Gastrocnemius medialis (tissue), 4 donors: ENCODE data around the gene LCN6. TPM values are rescaled to one million over a fixed set of nuclear protein-coding genes. Genes with fewer than 3 reads are reported as not detected.

Experiments used
- ATAC-seq, 2 donors: fragments of 150-250 bp; one replicate each; pipeline ENCODE4 v1.9.1; 2016
- DNase-seq, 2 donors: peaks; one replicate each; pipeline ENCODE4 v3.0.0-alpha.2; 2019
- H3K27ac ChIP-seq, 4 donors: fragments of 200-600 bp; sonication (generic); 1 replicate in 1 of 4; 2 replicates in 3 of 4; pipeline ENCODE4 v1.5.1; 2016 to 2018; ENCODE audit warnings: mild to moderate bottlenecking in 2 of 4, moderate library complexity in 1 of 4
- H3K27me3 ChIP-seq, 3 donors: fragments of 200-600 bp; sonication (generic) in 2 of 3; 1 replicate in 1 of 3; 2 replicates in 2 of 3; pipeline versions ENCODE4 v1.5.1 to v1.6.0; 2016 to 2019; ENCODE audit warnings: mild to moderate bottlenecking in 1 of 3, moderate library complexity in 1 of 3
- H3K36me3 ChIP-seq, 2 donors: fragments of 200-600 bp; sonication (generic) in 1 of 2; one replicate each; pipeline ENCODE4 v1.5.1; 2017 to 2018
- H3K4me1 ChIP-seq, 2 donors: fragments of 200-600 bp; sonication (generic) in 1 of 2; one replicate each; pipeline ENCODE4 v1.5.1; 2016 to 2017; ENCODE audit warnings: mild to moderate bottlenecking in 2 of 2
- H3K4me3 ChIP-seq, 4 donors: fragments of 200-600 bp; sonication (generic) in 3 of 4; 1 replicate in 1 of 4; 2 replicates in 3 of 4; pipeline ENCODE4 v1.5.1; 2016 to 2019; ENCODE audit warnings: mild to moderate bottlenecking in 2 of 4
- H3K9me3 ChIP-seq, 3 donors: fragments of 200-600 bp; sonication (generic) in 2 of 3; 1 replicate in 1 of 3; 2 replicates in 2 of 3; pipeline ENCODE4 v1.5.1; 2016 to 2019
- CTCF ChIP-seq, 5 experiments: fragments of 450-650 bp in 3 of 5; fragments of 200-600 bp in 2 of 5; sonication (generic) in 2 of 5; IDR thresholded peaks in 4 of 5; conservative IDR thresholded peaks in 1 of 5; 1 replicate in 4 of 5; 2 replicates in 1 of 5; pipeline ENCODE4 v1.5.1; 2016 to 2019; ENCODE audit warnings: antibody characterized with exemption in 5 of 5, mild to moderate bottlenecking in 3 of 5, moderate library complexity in 3 of 5
- POLR2A ChIP-seq, 2 donors: fragments of 450-650 bp; IDR thresholded peaks; one replicate each; pipeline ENCODE4 v1.6.1; 2017; ENCODE audit warnings: antibody characterized with exemption in 2 of 2, mild to moderate bottlenecking in 2 of 2, moderate library complexity in 2 of 2
- in situ Hi-C, 4 donors: fragments of 200-750 bp; cut with MboI; loops; one replicate each; pipeline versions ENCODE4 v1.15.0 to v1.8.0; 2017; ENCODE audit warnings: low sequenced_read_pairs in 4 of 4
- intact Hi-C: fragments of 100-400 bp; cut with DNase I; formaldehyde crosslinking; loops from one replicate; pipeline ENCODE4 v1.15.1; 2023; ENCODE audit warnings: low total_unique reads
- total RNA-seq, 4 donors: library from RNA; depleted of rRNA; stranded (reverse); fragments of >200 nt; gene quantifications; one replicate each; pipeline versions ENCODE4 v1.1.0 to v1.2.3, GENCODE V29; 2016

LCN6 gene
- total RNA-seq, 4 donors from 2014 or later, result 2.1 to 11.7 (median 3.7) TPM

- peaks cover 0 to 3% of the 10 kb centered on the region in 2 donors for H3K4me1 ChIP-seq
- no peak overlapping the region for H3K4me3 ChIP-seq
- intact Hi-C loops, result no loop called here
- no peak for ATAC-seq
- DNase-seq, result no peak
- no peak for TF ChIP-seq CTCF (IDR thresholded peaks at IDR 0.05 in 4 of 5, conservative IDR thresholded peaks at IDR 0.05 in 1 of 5)
- no peak for TF ChIP-seq POLR2A (IDR thresholded peaks at IDR 0.05)
- no peaks in the 10 kb centered on the region for H3K36me3 ChIP-seq
- no peaks in the 10 kb centered on the region for H3K27me3 ChIP-seq
- H3K27ac ChIP-seq, result no peak overlapping the region
- H3K9me3 ChIP-seq, result no peaks in the 10 kb centered on the region
- in situ Hi-C loops, result no loop called here
Observed at GRCh38 chr9:136751244-136751643, 2.9 kb upstream of the LCN6 start.

GRCh38 chr9:136750526-136750925 lies 2.2 kb upstream of the LCN6 start:
- no peak for ATAC-seq
- H3K9me3 ChIP-seq, result no peaks in the 10 kb centered on the region
- in situ Hi-C loops (no loop called here), intact Hi-C loops (no loop called here)
- peaks cover 0 to 3% of the 10 kb centered on the region in 2 donors for H3K4me1 ChIP-seq
- no peaks in the 10 kb centered on the region for H3K27me3 ChIP-seq
- H3K36me3 ChIP-seq, result no peaks in the 10 kb centered on the region
- no peak overlapping the region for H3K4me3 ChIP-seq
- DNase-seq, result no peak
- peak overlapping the region in 1 of 4 donors; percentile 55 for H3K27ac ChIP-seq
- no peak for TF ChIP-seq POLR2A (IDR thresholded peaks at IDR 0.05)
- TF ChIP-seq CTCF (IDR thresholded peaks at IDR 0.05 in 4 of 5, conservative IDR thresholded peaks at IDR 0.05 in 1 of 5), result no peak

- H3K27ac ChIP-seq, result peak overlapping the region in 3 of 4 donors; percentile 51 to 55 (median 52)
- H3K4me1 ChIP-seq, result peaks cover 0 to 3% of the 10 kb centered on the region in 2 donors
- TF ChIP-seq CTCF (IDR thresholded peaks at IDR 0.05 in 4 of 5, conservative IDR thresholded peaks at IDR 0.05 in 1 of 5) (no peak), POLR2A (IDR thresholded peaks at IDR 0.05) (no peak)
- intact Hi-C loops, result no loop called here
- H3K4me3 ChIP-seq, result no peak overlapping the region
- no peaks in the 10 kb centered on the region for H3K9me3 ChIP-seq
- no peaks in the 10 kb centered on the region for H3K36me3 ChIP-seq
- DNase-seq, result no peak
- ATAC-seq, result peak in 1 of 2 donors; percentile 20
- in situ Hi-C loops, result no loop called here
- peaks cover 0 to under 1% (median 0%) of the 10 kb centered on the region in 3 donors for H3K27me3 ChIP-seq
Observed at GRCh38 chr9:136748666-136749611, 614 bp upstream of the LCN6 start.

- no peaks in the 10 kb centered on the region for H3K9me3 ChIP-seq
- H3K27me3 ChIP-seq, result peaks cover 9 to 16% (median 13%) of the 10 kb centered on the region in 3 donors
- in situ Hi-C loops (no loop called here), intact Hi-C loops (no loop called here)
- H3K36me3 ChIP-seq, result no peaks in the 10 kb centered on the region
- no peak for ATAC-seq
- TF ChIP-seq POLR2A (IDR thresholded peaks at IDR 0.05), result no peak
- no peak for TF ChIP-seq CTCF (IDR thresholded peaks at IDR 0.05 in 4 of 5, conservative IDR thresholded peaks at IDR 0.05 in 1 of 5)
- peaks cover 0 to 3% of the 10 kb centered on the region in 2 donors for H3K4me1 ChIP-seq
- no peak overlapping the region for H3K4me3 ChIP-seq
- H3K27ac ChIP-seq, result no peak overlapping the region
- no peak for DNase-seq
Observed at GRCh38 chr9:136747161-136748060, 914 bp downstream of the LCN6 start.
